ENCODE results near the gene CDK6.
"Not testable (repeated sequence)": the region's sequence is repeated elsewhere in the genome, so short reads cannot be mapped to it uniquely, and the experiment has no call there.

The CDK6 gene

GRCh38 chr7:92836489-92836999, at the start of gene CDK6:
Gene CDK6 (minus strand): TSS chr7:92836573. CDS start chr7:92833323, 3,250 bp downstream.
- FAIRE-seq, result no peak

- not testable (repeated sequence) for FAIRE-seq
Observed at GRCh38 chr7:92886039-92886438, 49.7 kb upstream of the CDK6 start.

- FAIRE-seq, result no peak
Observed at GRCh38 chr7:92884218-92884617, 47.8 kb upstream of the CDK6 start.

- no peak for FAIRE-seq
Observed at GRCh38 chr7:92882760-92883159, 46.4 kb upstream of the CDK6 start.

GRCh38 chr7:92881091-92881485, 44.7 kb upstream of the CDK6 start:
- no peak for FAIRE-seq

GRCh38 chr7:92880212-92881090, 44.1 kb upstream of the CDK6 start:
- FAIRE-seq, result no peak

- FAIRE-seq, result no peak
Observed at GRCh38 chr7:92877367-92877766, 41.0 kb upstream of the CDK6 start.

GRCh38 chr7:92876836-92877235, 40.5 kb upstream of the CDK6 start:
- FAIRE-seq, result no peak

GRCh38 chr7:92875719-92876118, 39.3 kb upstream of the CDK6 start:
- FAIRE-seq, result no peak

- no peak for FAIRE-seq
Observed at GRCh38 chr7:92875173-92875572, 38.8 kb upstream of the CDK6 start.

- no peak for FAIRE-seq
Observed at GRCh38 chr7:92874567-92874966, 38.2 kb upstream of the CDK6 start.

- no peak for FAIRE-seq
Observed at GRCh38 chr7:92873776-92874175, 37.4 kb upstream of the CDK6 start.

- no peak for FAIRE-seq
Observed at GRCh38 chr7:92872701-92873100, 36.3 kb upstream of the CDK6 start.

GRCh38 chr7:92868683-92869293, 32.4 kb upstream of the CDK6 start:
- no peak for FAIRE-seq

GRCh38 chr7:92864169-92864568, 27.8 kb upstream of the CDK6 start:
- FAIRE-seq, result not testable (repeated sequence)

- no peak for FAIRE-seq
Observed at GRCh38 chr7:92856436-92856835, 20.1 kb upstream of the CDK6 start.

- no peak for FAIRE-seq
Observed at GRCh38 chr7:92854501-92855238, 18.3 kb upstream of the CDK6 start.

GRCh38 chr7:92851732-92852131, 15.4 kb upstream of the CDK6 start:
- FAIRE-seq, result no peak

GRCh38 chr7:92850516-92850915, 14.1 kb upstream of the CDK6 start:
- FAIRE-seq, result no peak

GRCh38 chr7:92849322-92849721, 12.9 kb upstream of the CDK6 start:
- FAIRE-seq, result no peak

- FAIRE-seq, result no peak
Observed at GRCh38 chr7:92848851-92849250, 12.5 kb upstream of the CDK6 start.

GRCh38 chr7:92848441-92848840, 12.1 kb upstream of the CDK6 start:
- no peak for FAIRE-seq

GRCh38 chr7:92847305-92847704, 10.9 kb upstream of the CDK6 start:
- no peak for FAIRE-seq
